Hematopoietic multipotent progenitor cell treated with erythropoietin and hydrocortisone succinate and interleukin-3 and kit ligand, for 6 days (in vitro differentiated cells): ENCODE data around the gene DIPK1A.
"Not testable (repeated sequence)": the region's sequence is repeated elsewhere in the genome, so short reads cannot be mapped to it uniquely, and the experiment has no call there.

ENCODE experiments used
- DNase-seq: peaks from one replicate; pipeline ENCODE4 v3.0.0-alpha.2; 2015

Gene DIPK1A

DNA sequence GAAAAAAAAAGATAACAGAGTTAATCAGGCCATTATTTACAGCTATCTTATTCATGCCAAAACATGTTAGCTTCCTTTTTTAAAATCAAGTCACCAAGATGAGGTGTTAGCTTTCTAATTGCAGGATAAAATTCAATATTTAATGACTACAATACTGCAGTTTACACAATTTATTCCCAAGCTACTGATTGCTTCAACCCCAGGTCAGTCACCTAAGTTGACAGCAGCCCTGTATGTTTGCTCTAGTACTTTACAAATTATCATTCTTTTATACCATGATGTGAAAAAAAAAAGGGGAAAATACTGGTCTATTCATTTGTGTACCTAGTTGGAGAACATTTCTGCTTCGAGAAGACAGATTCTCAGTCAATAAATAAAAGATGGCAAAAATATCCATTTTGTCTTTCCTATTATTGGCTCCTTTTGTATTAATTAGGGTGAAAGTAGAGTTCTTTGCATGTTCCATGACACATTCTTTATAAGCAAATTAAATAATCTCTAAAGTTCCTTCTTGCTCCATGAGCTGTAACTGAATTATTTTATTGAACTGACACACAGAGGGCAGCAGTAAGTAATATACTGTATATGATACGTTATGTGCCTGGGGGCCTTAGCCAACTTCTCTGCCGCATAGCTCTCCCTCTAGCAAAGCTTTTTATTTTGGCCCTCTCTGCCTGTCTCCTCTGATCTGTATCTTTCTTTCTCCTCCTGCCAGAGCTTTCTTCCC lies 48.0 kb downstream of the DIPK1A start:
- DNase-seq = no peak

DNA sequence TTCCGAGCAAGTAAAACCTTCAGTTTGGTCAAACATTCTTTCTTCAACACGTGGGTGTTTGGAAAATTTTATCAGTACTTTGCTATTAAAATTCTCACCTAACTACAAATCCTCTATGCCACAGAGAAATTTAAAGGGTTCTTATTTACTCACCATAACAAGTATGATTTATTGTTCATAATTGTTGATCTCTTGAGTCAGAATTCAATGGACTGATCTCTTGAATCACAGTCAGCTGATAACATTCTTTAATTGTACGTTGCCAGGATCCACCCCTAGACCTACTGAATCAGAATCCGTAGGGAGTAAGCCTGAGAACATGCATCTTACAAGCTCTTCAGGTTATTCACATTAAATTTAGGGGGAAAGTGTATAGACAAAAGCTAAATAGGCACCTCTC lies 51.2 kb downstream of the DIPK1A start:
- DNase-seq = no peak

DNA sequence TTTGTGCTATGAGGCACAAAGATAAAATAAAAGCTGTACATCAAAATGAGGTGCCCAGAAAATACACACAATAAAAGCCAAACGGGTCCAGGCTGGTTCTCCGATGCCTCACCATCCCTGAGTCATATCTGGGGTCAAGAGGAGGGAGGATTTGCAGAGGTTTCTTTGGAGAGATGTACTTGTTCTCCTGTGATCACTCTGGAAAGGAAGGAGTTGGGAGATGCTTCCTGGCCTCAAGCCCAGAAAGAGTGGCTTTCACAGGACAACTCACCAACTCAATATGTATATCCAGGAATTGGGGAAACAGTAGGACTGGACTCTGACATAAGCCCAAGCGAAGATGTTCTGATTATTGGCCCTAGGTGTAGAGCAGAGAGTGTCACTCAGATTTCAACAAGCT lies 51.9 kb downstream of the DIPK1A start:
- no peak for DNase-seq

DNA sequence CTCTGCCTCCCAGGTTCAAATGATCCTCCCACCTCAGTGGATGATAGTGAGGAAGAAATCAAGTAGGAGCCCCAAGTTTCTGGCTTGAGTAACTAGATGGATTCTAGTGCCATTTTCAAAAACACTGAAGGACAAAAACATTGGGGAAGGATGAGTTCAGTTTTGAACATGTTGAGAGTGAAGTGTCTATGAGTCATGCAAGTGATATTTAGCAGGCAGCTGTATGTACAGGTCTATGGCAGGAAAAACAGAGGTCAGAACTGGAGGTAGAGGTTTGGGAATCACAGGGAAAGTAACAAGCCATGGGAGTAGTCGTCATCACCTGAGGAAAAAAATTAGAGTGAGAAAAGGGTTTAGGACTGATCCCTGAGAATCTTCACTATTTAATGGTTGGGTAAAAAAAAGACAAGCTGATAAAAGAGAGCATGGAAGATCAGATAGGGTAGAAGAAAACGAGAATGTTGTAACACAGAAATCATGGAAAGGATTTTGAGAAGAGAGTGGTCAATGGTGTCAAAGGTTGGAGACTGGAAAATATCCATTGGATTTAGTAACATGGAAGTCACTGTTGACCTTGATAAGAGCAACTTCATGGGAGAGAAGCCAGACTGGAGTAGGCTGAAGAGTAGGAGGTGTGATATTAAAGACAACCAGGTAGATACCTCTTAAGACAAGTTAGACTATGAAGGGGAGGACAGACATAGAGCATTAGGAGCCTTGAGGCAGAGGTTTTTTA lies 53.1 kb downstream of the DIPK1A start:
- DNase-seq = no peak

DNA sequence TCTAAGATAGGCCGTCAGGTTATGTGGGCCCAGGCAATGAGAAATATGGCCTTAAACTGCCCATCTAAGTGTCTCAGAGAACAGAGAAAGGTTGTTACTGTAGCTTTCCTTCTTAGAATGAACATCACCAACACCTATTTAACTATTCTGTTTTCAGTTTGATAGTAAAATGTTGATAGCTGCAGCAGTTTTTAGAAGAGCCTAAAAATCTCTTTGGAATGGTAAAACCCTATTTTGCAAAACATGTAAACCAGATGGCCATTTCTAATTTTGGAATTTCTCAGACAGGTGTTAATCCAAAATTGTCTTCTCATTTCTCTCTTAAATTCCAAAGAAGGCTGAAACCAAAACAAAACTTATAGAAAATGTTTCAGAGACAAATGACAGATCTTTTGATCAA lies 57.5 kb downstream of the DIPK1A start:
- DNase-seq = no peak

DNA sequence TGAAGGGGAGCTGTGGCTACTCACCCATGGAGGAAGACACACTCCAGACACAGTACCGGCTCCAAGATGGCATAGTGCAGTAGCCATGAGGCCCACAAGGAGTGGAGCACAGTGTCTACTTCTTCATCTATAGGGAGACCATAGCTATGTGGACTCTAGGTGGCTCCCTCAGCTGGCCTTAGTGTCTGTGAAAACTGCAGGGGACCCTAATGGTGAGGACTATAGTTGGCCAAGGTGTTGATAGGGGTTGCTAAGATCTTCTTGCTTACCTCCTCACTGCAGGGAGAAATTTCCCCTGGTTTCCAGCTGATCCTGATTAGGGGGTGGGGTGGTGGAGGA lies 58.9 kb downstream of the DIPK1A start:
- no peak for DNase-seq

DNA sequence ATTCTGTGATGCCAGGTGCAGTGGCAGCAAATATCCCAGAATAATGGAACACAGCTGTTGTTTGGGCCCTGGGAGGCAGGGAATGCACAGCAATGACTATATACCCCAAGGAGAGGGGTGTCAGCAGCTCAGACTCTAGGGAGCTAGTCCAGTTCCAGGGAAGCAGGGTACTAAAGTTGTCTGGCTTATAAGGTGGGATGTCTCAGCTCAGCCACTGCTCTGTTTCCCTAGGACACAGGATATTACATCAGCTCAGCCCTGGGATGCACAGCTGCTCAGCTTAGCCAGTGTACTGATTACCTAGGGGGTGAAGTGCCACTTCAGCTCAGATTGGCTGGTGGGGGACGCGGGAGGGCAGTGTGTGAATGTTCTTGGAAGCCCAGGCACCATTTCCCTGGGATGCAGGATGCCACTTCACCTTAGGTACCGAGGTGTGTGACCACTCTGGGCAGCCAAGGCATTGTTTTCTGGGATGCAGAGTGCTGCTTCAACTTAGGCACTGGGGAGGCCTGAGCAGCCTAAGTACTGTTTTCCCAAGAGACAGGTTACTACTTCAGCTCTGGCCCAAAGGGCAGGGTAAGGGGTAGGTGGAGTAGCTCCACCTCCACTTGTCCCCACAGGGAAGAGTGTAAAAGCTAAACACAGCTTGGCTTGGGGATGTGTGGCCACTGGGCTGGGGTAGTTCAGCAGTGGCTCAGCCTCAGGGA lies 59.4 kb downstream of the DIPK1A start:
- no peak for DNase-seq

DNA sequence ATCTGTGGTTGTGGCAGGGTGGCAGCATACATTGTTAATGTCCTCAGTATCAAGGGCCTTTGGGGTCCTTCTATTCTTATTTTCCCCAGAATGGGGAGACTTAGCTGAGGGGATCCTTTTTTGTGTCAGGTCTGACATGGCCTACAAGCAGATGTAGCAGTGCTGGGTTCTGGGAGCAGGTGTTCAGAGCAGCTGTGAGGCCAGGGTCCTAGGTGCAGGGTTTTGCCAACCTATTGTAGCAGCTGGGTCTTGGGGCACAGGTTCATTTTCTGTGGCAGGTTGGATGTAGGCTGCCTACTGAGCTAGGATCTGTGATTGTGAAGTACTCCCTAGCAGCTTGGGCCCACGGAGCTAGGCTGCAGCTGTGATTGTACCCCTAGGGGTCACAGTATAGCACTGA lies 60.1 kb downstream of the DIPK1A start:
- no peak for DNase-seq

DNA sequence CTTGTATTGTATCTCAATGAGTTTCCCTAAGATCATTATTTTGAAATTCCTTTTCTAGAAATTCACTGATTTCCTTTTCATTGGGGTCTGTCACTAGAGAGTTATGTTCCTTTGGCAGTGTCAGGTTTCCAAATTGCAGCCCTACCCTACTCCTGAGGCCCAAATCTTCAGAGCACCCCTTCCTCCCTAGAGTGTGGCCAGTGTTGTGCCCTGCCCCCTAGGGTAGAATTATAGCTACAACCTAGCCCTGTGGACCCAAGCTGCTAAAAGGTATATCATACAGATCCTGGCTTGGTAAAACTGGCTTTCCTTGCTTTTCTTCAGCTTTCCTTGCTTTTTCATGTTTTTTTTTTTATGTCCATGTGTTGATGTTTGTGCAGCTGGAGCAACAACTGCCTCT lies 60.7 kb downstream of the DIPK1A start:
- DNase-seq = no peak

DNA sequence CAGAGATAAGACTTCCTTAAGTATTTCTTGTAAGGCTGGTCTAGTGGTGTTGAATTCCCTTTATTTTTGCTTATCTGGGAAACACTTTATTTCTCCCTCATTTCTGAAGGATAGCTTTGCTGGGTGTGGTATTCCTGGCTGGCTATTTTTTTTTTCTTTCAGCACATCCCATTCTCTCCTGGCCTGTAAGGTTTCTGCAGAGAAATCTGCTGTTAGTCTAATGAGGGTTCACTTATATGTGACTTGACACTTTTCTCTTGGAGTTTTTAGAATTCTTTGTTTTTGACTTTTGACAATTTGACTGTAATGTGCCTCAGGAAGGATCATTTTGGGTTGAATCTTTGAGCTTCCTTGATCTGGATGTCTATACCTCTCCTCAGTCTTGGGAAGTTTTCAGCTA lies 61.5 kb downstream of the DIPK1A start:
- no peak for DNase-seq

DNA sequence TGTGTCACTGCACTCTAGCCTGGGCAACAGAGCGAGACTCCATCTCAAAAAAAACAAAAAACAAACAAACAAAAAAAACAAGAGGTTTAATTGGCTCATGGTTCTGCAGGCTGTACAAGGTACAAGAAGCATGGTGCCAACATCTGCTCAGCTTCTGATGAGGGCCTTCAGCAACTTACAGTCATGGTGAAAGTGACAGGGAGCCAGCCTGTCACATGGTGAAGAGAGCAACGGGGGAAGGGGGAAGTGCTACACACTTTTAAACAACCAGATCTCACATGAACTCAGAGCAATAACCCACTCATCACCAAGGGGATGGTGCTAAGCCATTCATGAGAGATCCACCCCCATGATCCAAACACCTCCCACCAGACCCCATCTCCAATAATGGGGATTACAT lies 63.2 kb downstream of the DIPK1A start:
- not testable (repeated sequence) for DNase-seq

DNA sequence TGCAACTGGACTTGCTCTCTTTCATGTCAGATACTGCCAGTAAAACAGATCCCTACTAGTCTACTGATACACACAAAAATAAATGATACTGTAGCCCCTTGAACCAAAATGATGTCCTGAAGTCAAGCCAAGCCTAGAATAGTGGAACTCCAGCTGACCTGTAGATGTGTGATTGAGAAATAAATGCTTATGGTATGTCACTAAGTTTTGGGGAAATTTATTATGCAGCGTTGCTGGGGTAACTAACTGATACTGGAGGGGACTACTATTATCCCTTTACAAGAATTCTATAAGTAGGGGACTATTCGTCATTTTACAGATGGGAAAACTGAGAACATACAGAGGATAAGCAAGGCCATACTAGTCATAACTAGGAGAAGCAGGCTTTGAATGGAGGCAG lies 73.8 kb downstream of the DIPK1A start:
- DNase-seq = no peak

DNA sequence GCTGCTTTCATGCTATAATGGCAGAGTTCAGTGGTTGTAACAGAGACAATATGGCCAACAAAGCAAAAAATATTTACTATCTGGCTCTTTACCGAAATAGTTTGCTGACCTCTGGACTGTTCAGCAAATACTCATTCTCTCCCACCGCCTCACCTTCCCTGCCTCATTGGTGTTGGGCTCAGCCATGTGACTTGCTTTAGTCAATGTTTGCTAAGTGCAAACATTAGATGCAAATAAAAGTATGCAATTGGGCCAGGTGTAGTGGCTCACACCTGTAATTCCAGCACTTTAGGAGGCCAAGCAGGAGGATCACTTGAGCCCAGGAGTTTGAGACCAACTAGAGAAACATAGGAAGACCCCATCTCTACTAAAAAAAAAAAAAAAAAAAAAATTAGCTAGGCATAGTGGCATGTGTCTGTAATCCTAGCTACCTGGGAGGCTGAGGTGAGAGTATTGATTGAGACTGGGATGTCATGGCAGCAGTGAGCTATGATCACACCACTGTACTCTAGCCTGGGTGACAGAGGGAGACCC lies 74.3 kb downstream of the DIPK1A start:
- DNase-seq = no peak

DNA sequence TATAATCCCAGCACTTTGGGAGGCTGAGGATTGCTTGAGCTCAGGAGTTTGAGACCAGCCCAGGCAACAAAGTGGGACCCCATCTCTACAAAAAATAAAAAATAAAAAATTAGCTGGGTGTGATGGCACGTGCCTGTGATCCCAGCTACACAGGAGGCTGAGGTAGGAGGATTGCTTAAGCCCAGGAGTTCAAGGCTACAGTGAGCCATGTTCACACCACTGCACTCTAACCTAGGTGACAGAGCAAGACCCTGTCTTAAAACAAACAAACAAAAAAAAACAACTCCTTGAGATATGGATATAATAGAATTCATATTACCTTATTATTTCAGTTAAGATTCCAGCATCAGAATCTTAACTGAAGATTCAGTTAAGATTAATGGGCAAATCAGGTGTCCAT lies 77.1 kb downstream of the DIPK1A start:
- DNase-seq = no peak

DNA sequence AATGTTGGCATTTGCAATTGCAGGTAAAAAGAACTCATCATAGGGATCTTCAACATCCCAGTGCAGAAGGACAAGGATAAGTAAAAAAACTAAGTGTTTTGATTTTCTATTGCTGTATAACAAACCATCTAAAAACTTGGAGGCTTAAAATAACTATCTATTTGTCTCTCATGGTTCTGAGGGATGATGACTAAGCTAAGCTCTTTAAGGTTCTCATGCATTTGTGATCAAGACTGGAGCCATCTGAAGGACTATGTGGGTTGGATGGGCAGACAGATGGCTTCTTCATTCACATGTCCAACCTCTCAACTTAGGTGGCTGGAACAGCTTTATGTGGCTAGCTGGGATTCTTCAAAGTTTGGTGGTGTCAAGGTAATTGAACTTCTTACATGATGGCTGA lies 78.0 kb downstream of the DIPK1A start:
- no peak for DNase-seq

DNA sequence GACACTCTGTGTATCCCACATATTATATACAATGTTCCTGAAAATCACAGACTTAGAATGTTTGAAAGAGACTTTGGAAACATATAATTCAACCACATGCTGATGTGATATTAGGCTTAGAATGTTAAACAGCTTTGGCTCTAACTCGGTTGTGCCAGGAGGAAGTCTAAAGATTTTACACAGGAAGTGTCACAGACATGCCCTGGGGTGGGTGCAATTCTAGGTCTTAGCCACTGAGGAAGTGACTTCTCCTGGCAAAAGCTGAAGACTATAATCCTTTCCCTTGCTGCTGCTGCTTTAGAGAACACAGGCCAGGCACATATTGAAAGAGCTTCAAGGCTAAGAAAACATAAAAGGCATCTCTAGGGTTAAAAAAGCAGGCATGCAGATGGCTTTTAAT lies 78.4 kb downstream of the DIPK1A start:
- peak; percentile 26 for DNase-seq

DNA sequence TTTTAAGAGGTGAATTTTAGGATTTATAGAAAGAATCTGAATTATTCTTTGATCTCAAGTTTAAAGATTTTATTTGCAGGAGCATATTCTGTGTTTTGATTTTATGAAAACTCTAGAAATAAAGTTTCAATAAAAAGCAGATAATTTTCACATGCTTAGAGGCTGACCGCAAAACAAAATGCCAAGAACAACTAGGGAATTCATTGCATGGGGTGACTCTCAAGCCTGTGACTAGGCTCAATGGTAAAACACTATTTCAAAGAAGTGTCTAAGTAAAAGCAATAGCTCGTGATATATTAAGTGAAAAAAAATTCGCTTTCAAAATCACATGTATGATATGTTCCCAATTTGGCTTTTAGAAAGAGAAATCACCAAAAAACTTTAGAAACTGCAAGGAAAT lies 79.9 kb downstream of the DIPK1A start:
- no peak for DNase-seq

DNA sequence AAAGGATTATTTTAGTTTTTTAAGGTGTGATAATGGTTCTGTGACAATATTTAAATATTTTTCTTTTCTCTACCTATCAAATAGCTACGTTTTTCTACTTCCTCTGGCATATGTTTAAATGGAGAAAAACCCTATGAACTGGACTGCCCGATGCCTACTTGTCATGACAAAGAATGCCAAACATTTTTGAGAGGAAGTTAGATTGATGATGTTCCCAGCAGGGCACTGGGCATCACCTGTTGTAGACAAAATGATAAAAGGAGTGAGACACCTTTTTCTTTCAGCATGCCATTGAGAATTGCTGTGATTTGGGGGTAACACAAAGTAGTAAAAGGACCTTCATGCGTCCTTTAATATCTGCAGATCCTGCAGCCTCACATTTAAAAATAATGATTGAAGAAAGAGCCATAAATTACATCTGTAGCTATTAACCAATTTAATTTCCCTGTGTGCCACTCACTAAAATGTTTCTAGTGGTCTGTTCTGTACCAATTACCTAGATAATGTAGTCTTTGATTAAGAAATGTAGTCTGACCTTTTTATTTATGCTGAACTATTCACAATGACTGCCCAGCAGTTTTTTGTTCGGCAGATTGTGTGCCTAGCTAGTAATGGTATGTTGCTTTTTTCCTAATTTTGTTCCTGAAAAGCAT lies 81.8 kb downstream of the DIPK1A start:
- DNase-seq = no peak

DNA sequence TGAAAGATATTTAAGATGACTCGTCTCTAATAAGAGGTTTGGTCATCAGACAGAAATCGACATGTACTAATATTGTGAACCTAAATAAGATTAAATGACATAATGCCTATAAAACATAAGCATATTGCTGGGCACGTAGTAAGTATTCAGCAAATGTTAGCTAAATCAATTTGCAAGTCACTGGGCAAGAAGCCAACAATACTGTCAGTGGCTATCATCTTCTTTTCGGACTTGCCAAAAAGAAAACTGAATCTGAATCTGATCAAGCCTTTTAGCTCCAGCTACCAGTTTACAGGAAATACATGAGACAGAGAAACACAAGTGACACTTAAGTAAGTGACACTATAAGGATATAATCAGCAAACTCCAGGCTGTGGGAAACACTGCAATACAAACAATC lies 83.5 kb downstream of the DIPK1A start:
- DNase-seq = peak; percentile 32

DNA sequence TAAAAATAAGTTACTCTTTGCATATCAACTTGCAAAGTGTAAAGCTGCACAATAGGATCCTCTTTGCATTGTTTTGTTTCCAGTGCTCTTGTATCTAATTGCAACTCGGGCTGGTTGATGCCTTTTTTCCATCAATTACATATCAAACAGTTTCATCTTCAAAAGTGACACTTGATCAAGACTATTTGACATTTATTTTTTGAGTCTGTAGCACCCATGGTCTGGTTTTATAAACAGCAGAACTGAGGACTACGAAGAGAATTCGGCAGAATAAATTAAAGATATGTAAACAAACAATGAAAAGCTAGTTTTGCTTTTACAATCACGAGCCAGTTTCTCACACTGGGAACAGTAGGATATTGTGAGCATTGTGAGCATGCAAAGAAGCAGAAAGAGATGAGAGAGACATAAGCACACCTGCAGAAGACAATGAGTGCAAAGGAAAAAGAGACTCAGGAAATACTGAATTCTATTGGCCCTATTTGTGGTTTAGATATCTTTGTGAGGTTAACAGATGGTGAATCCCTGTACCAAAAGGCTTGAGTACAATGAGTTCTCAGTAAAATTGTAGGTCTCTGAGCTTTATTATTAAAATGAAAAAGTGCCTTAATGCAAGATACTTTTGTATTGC lies 84.1 kb downstream of the DIPK1A start:
- DNase-seq = no peak

DNA sequence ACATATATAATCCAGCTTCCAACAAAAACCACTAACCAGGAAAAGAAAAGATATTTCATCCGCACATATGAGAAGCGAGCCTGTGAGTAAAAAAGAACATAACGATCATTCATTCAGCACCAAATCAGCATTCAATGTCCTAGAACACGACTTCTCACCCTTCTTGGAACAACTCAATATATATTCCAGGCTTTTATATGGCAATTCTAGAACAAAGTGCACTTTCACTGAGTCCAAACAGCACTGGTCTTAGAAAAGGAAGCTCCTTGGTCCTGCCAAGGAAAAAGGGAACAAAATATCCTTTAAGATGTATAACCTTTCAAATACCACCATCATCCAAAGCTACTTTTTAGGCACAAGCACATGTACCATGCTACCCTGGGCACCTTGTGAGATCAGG lies 84.9 kb downstream of the DIPK1A start:
- no peak for DNase-seq

DNA sequence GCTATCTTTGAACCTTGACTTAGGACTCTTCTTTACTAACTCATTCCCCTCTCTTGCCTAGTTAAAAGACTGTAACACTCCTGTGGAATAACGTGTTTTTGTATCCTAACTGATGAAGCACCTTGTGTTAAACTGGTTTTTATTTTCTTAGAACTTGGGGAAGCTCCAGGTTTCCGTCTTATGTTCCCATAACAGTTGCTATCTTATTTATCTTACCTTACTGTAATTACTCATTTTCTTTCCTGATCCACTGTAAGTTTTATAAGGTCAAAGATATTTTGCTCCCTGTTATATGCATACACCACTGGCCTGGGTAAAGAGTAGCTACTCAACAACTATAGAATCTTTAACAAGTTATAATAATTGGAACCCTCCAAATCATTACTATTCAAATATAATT lies 86.3 kb downstream of the DIPK1A start:
- no peak for DNase-seq

DNA sequence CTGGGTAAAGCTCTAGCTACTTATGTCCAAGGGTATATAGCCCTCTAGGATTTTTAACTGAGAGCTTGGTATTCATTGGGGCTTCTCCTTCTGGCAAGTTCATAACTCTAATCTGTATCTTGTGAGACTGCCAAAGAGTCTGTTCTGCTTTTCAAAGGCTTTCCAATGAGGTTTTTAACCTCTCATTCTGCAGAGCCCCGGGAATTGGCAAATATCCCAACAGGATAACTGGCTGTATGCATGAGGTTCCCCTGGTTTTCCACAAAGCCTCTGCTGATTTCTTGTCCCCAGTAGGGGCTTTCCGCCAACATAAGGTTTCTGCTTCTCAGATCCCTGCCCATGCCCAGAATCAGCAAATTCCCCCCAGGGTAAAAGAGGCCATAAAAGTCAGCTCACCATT lies 88.5 kb downstream of the DIPK1A start:
- DNase-seq = no peak
